NCI-H2196 treated with DMSO at 0.1 percent for 48 hours (cell line): ENCODE results near the gene CCDC85B.
"Not testable (repeated sequence)": the region's sequence is repeated elsewhere in the genome, so short reads cannot be mapped to it uniquely, and the experiment has no call there.

Experiments used
- DNase-seq: peaks from one replicate; lab custom pipeline; 2025; ENCODE audit not compliant: unreplicated experiment; lab: John Stamatoyannopoulos, UW

The CCDC85B gene

GRCh38 chr11:65890324-65891218 lies at the start of gene CCDC85B:
Gene CCDC85B (plus strand): TSS chr11:65890673. CDS start chr11:65890784, 111 bp downstream.
- DNase-seq = peak; percentile 90

GRCh38 chr11:65842144-65842543 lies 48.3 kb upstream of the CCDC85B start:
- no peak for DNase-seq

- DNase-seq = no peak
Measured at GRCh38 chr11:65843811-65844210, 46.7 kb upstream of the CCDC85B start.

GRCh38 chr11:65844231-65844872 lies 46.1 kb upstream of the CCDC85B start:
- no peak for DNase-seq

- no peak for DNase-seq
Measured at GRCh38 chr11:65847746-65848145, 42.7 kb upstream of the CCDC85B start.

GRCh38 chr11:65848693-65849092 lies 41.8 kb upstream of the CCDC85B start:
- not testable (repeated sequence) for DNase-seq

GRCh38 chr11:65849366-65849765 lies 41.1 kb upstream of the CCDC85B start:
- no peak for DNase-seq

- DNase-seq = no peak
Measured at GRCh38 chr11:65849771-65850216, 40.7 kb upstream of the CCDC85B start.

- no peak for DNase-seq
Measured at GRCh38 chr11:65850217-65851082, 40.0 kb upstream of the CCDC85B start.

GRCh38 chr11:65851083-65851579 lies 39.3 kb upstream of the CCDC85B start:
- no peak for DNase-seq

- DNase-seq = no peak
Measured at GRCh38 chr11:65851811-65852507, 38.5 kb upstream of the CCDC85B start.

- DNase-seq = no peak
Measured at GRCh38 chr11:65852508-65853245, 37.8 kb upstream of the CCDC85B start.

GRCh38 chr11:65853246-65853979 lies 37.1 kb upstream of the CCDC85B start:
- DNase-seq = no peak

GRCh38 chr11:65854161-65854592 lies 36.3 kb upstream of the CCDC85B start:
- DNase-seq = no peak

- DNase-seq = no peak
Measured at GRCh38 chr11:65854852-65855837, 35.3 kb upstream of the CCDC85B start.

GRCh38 chr11:65855927-65856363 lies 34.5 kb upstream of the CCDC85B start:
- no peak for DNase-seq

GRCh38 chr11:65856689-65857499 lies 33.6 kb upstream of the CCDC85B start:
- DNase-seq = peak; percentile 30
